22Rv1 (cell line): ENCODE measurements around the gene SLC43A1.

Experiments used
- ZFX ChIP-seq: fragments of 450-650 bp; IDR thresholded peaks from 2 replicates; pipeline ENCODE4 v1.6.1; 2017; ENCODE audit warnings: antibody characterized with exemption, borderline replicate concordance
- TF ChIP-seq, protein P1 (sequence below): fragments of 450-650 bp; IDR thresholded peaks from 2 replicates; pipeline ENCODE4 v1.5.1; 2017; ENCODE audit warnings: mild to moderate bottlenecking

DNA sequence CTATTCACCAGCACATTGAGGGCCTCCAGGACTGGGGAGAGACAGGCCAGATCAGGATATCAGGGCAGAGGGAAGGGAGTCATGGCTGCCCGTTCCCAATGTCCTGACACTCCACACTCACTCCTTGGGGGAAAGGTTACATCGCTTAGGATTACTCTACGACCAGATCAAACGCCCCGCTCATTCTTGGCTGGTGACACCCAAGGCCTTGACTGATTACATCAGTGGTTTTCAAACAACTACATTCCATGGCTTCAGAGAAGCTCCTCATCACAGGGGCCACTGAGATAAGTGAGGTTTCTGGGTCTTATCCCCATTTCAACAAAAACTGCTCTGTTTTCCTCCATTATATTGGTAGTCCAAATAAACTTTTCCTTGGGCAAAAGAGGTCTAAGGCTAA, 37.0 kb upstream of the SLC43A1 start:
- TF ChIP-seq, protein P1, sequence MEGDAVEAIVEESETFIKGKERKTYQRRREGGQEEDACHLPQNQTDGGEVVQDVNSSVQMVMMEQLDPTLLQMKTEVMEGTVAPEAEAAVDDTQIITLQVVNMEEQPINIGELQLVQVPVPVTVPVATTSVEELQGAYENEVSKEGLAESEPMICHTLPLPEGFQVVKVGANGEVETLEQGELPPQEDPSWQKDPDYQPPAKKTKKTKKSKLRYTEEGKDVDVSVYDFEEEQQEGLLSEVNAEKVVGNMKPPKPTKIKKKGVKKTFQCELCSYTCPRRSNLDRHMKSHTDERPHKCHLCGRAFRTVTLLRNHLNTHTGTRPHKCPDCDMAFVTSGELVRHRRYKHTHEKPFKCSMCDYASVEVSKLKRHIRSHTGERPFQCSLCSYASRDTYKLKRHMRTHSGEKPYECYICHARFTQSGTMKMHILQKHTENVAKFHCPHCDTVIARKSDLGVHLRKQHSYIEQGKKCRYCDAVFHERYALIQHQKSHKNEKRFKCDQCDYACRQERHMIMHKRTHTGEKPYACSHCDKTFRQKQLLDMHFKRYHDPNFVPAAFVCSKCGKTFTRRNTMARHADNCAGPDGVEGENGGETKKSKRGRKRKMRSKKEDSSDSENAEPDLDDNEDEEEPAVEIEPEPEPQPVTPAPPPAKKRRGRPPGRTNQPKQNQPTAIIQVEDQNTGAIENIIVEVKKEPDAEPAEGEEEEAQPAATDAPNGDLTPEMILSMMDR, result no peak
- TF ChIP-seq ZFX, result no peak
